Thyroid gland (tissue), 4 donors: Measurements from ENCODE around the gene KDM4B. TPM values are rescaled to one million over a fixed set of nuclear protein-coding genes. Genes with fewer than 3 reads are reported as not detected.

Experiments
- DNase-seq, 2 donors: peaks; one replicate each; pipeline ENCODE4 v3.0.0-alpha.2; 2019
- H3K27ac ChIP-seq, 3 donors: fragments of 200-600 bp; sonication (generic); 1 replicate in 2 of 3; 2 replicates in 1 of 3; pipeline ENCODE4 v1.5.1; 2016 to 2019; ENCODE audit warnings: mild to moderate bottlenecking in 1 of 3, moderate library complexity in 1 of 3
- H3K27me3 ChIP-seq: fragments of 200-600 bp; sonication (generic); one replicate; pipeline ENCODE4 v1.5.1; 2019
- H3K36me3 ChIP-seq, 2 donors: fragments of 200-600 bp; sonication (generic); one replicate each; pipeline ENCODE4 v1.5.1; 2016 to 2019
- H3K4me1 ChIP-seq, 2 donors: fragments of 200-600 bp; sonication (generic); one replicate each; pipeline ENCODE4 v1.5.1; 2017 to 2019
- H3K4me3 ChIP-seq, 3 donors: fragments of 200-600 bp; sonication (generic); replicated peaks in 1 of 3; 1 replicate in 2 of 3; 2 replicates in 1 of 3; pipeline ENCODE4 v1.5.1; 2016; ENCODE audit warnings: mild to moderate bottlenecking in 1 of 3
- H3K9me3 ChIP-seq: fragments of 200-600 bp; sonication (generic); one replicate; pipeline ENCODE4 v1.5.1; 2017
- CTCF ChIP-seq, 6 experiments: fragments of 200-600 bp in 3 of 6; fragments of 450-650 bp in 3 of 6; sonication (generic) in 3 of 6; IDR thresholded peaks; one replicate each; pipeline ENCODE4 v1.5.1; 2016 to 2019; ENCODE audit warnings: antibody characterized with exemption in 6 of 6, mild to moderate bottlenecking in 2 of 6, inconsistent platforms in 1 of 6, moderate library complexity in 1 of 6
- POLR2A ChIP-seq, 2 donors: fragments of 450-650 bp; IDR thresholded peaks; one replicate each; pipeline ENCODE4 v1.6.1; 2017; ENCODE audit warnings: antibody characterized with exemption in 2 of 2, mild to moderate bottlenecking in 2 of 2, moderate library complexity in 1 of 2
- WGBS, 2 donors: methylation state at CpG; one replicate each; pipeline ENCODE4 v1.1.5; 2017; 5-methylcytosine and 5-hydroxymethylcytosine counted together
- intact Hi-C: fragments of 100-400 bp; cut with DNase I; formaldehyde crosslinking; loops from one replicate; pipeline ENCODE4 v1.15.1; 2023
- total RNA-seq, 4 donors: library from RNA; depleted of rRNA; stranded (reverse); fragments of >200 nt; gene quantifications; one replicate each; pipeline ENCODE4 v1.2.3, GENCODE V29; 2016

KDM4B gene
- total RNA-seq, 4 donors from 2014 or later: 44.3 to 87.2 (median 75.8) TPM

- TF ChIP-seq POLR2A (IDR thresholded peaks at IDR 0.05) (no peak), CTCF (IDR thresholded peaks at IDR 0.05) (no peak)
- Histone ChIP-seq H3K36me3 (no peaks in the 10 kb centered on the region), H3K27ac (peak overlapping the region; percentile 88 to 95 (median 89)), H3K27me3 (no peaks in the 10 kb centered on the region), H3K4me1 (peaks cover 39 to 51% of the 10 kb centered on the region in 2 donors), H3K9me3 (no peaks in the 10 kb centered on the region), H3K4me3 (no peak overlapping the region)
- no peak for DNase-seq
- 72 to 76% methylated on average over 4 of the region's 4 CpGs for WGBS, 2 donors
- intact Hi-C loops: no loop called here
Observed at GRCh38 chr19:5002143-5002542, 33.2 kb downstream of the KDM4B start.

GRCh38 chr19:5003781-5004180 lies 34.9 kb downstream of the KDM4B start:
- Histone ChIP-seq H3K4me3 (no peak overlapping the region), H3K9me3 (no peaks in the 10 kb centered on the region), H3K36me3 (no peaks in the 10 kb centered on the region), H3K27ac (peak overlapping the region; percentile 88 to 95 (median 90)), H3K4me1 (peaks cover 46 to 62% of the 10 kb centered on the region in 2 donors), H3K27me3 (no peaks in the 10 kb centered on the region)
- 54 to 56% methylated on average over 17 to 18 of the region's 18 CpGs for WGBS, 2 donors
- no peak for TF ChIP-seq CTCF (IDR thresholded peaks at IDR 0.05)
- peak in 1 of 2 donors; percentile 44 for TF ChIP-seq POLR2A (IDR thresholded peaks at IDR 0.05)
- DNase-seq: peak; percentile 89 to 94
- intact Hi-C loops: no loop called here

GRCh38 chr19:5005096-5005495 lies 36.2 kb downstream of the KDM4B start:
- H3K27ac ChIP-seq: peak overlapping the region; percentile 88 to 95 (median 90)
- intact Hi-C loops: no loop called here
- no peak for TF ChIP-seq CTCF (IDR thresholded peaks at IDR 0.05)
- TF ChIP-seq POLR2A (IDR thresholded peaks at IDR 0.05): no peak
- no peaks in the 10 kb centered on the region for H3K36me3 ChIP-seq
- DNase-seq: no peak
- 79 to 89% methylated on average over 3 to 4 of the region's 5 CpGs for WGBS, 2 donors
- no peaks in the 10 kb centered on the region for H3K27me3 ChIP-seq
- H3K9me3 ChIP-seq: no peaks in the 10 kb centered on the region
- peaks cover 59 to 74% of the 10 kb centered on the region in 2 donors for H3K4me1 ChIP-seq
- H3K4me3 ChIP-seq: no peak overlapping the region

- Histone ChIP-seq H3K36me3 (no peaks in the 10 kb centered on the region), H3K4me1 (peaks cover 70 to 85% of the 10 kb centered on the region in 2 donors), H3K27ac (peak overlapping the region in 2 of 3 donors; percentile 16 to 95), H3K27me3 (no peaks in the 10 kb centered on the region), H3K4me3 (no peak overlapping the region), H3K9me3 (no peaks in the 10 kb centered on the region)
- no peak for TF ChIP-seq CTCF (IDR thresholded peaks at IDR 0.05)
- TF ChIP-seq POLR2A (IDR thresholded peaks at IDR 0.05): no peak
- intact Hi-C loops: no loop called here
- DNase-seq: no peak
- WGBS, 2 donors: 87 to 88% methylated on average over 10 of the region's 10 CpGs
Observed at GRCh38 chr19:5006201-5006600, 37.3 kb downstream of the KDM4B start.

GRCh38 chr19:5006821-5007220 lies 37.9 kb downstream of the KDM4B start:
- 91 to 94% methylated on average over 10 to 13 of the region's 13 CpGs for WGBS, 2 donors
- Histone ChIP-seq H3K9me3 (no peaks in the 10 kb centered on the region), H3K4me3 (no peak overlapping the region), H3K27ac (peak overlapping the region; percentile 16 to 95 (median 44)), H3K27me3 (no peaks in the 10 kb centered on the region), H3K4me1 (peaks cover 73 to 86% of the 10 kb centered on the region in 2 donors), H3K36me3 (no peaks in the 10 kb centered on the region)
- no peak for TF ChIP-seq POLR2A (IDR thresholded peaks at IDR 0.05)
- no peak for DNase-seq
- intact Hi-C loops: no loop called here
